K562 (cell line): ENCODE results near the gene INKA2. TPM values are rescaled to one million over a fixed set of nuclear protein-coding genes. Genes with fewer than 3 reads are reported as not detected.

Source experiments
- AFF1 ChIP-seq, 2 experiments: fragments of 450-650 bp; IDR thresholded peaks; 2 replicates each; pipeline ENCODE4 v1.6.1; 2018; ENCODE audit warnings: mild to moderate bottlenecking in 2 of 2, low read depth in 1 of 2; ENCODE audit not compliant: partially characterized antibody in 2 of 2
- ATF3 ChIP-seq, 2 experiments: fragments of 450-650 bp in 1 of 2; sonication (generic) in 1 of 2; formaldehyde crosslinking in 1 of 2; IDR thresholded peaks in 1 of 2; conservative IDR thresholded peaks in 1 of 2; 2 replicates each; pipeline versions ENCODE4 v1.6.1 to v1.8.1; 2016 to 2023; ENCODE audit warnings: mild to moderate bottlenecking in 2 of 2, moderate library complexity in 2 of 2, inconsistent platforms in 1 of 2, missing genetic modification reagents in 1 of 2
- MECOM ChIP-seq: fragments of 250-450 bp; sonication (Bioruptor Pico); IDR thresholded peaks from 2 replicates; pipeline ENCODE4 v1.8.0; 2022; ENCODE audit warnings: inconsistent platforms
- PYGO2 ChIP-seq: fragments of 450-650 bp; IDR thresholded peaks from 2 replicates; pipeline ENCODE4 v1.6.1; 2016; ENCODE audit warnings: mild to moderate bottlenecking, missing genetic modification characterization, moderate library complexity, missing compliant biosample characterization
- RNF219 ChIP-seq: fragments of 250-450 bp; sonication (Bioruptor Pico); IDR thresholded peaks from 2 replicates; pipeline ENCODE4 v1.5.0; 2022; ENCODE audit warnings: mild to moderate bottlenecking
- RREB1 ChIP-seq: fragments of 250-450 bp; sonication (Bioruptor Pico); IDR thresholded peaks from 2 replicates; pipeline ENCODE4 v1.4.0; 2020
- SRSF1 ChIP-seq: fragments of 200-400 bp; formaldehyde crosslinking; IDR thresholded peaks from 2 replicates; pipeline ENCODE4 v1.6.1; 2017; ENCODE audit warnings: mild to moderate bottlenecking, low read depth, low read length, moderate library complexity
- TGIF2 ChIP-seq: sonication (generic); formaldehyde crosslinking; IDR thresholded peaks from 2 replicates; pipeline ENCODE4 v1.8.1; 2022; ENCODE audit warnings: mild to moderate bottlenecking, missing genetic modification reagents, moderate library complexity
- ZBTB49 ChIP-seq: sonication (generic); formaldehyde crosslinking; IDR thresholded peaks from 2 replicates; pipeline ENCODE4 v1.8.0; 2022; ENCODE audit warnings: missing genetic modification reagents, mild to moderate bottlenecking, borderline replicate concordance
- ZNF384 ChIP-seq: IDR thresholded peaks from 2 replicates; pipeline ENCODE4 v1.6.1; 2012; ENCODE audit warnings: low read depth, low read length, improper control_type of control experiment
- polyA plus RNA-seq, 8 experiments: library from polyadenylated mRNA; depleted of rRNA in 4 of 8; stranded (reverse) in 5 of 8; unstranded in 3 of 8; fragments of >200 nt; fragmentation: Nextera tagmentation in 2 of 8; fragmentation: Illumina TruSeq in 1 of 8; extraction: Ambion mirVana in 2 of 8; extraction: Trizol in 1 of 8; gene quantifications; 2 replicates each; pipeline versions ENCODE4 v1.2.1 to v1.2.3, GENCODE V29; 2011 to 2014; ENCODE audit warnings: inconsistent platforms in 1 of 8, missing spikeins in 1 of 8
- total RNA-seq, 7 experiments: library from RNA; depleted of rRNA in 6 of 7; stranded (reverse); fragments of >200 nt in 6 of 7; fragmentation: Illumina TruSeq in 2 of 7; extraction: Trizol in 2 of 7; gene quantifications; 2 replicates each; pipeline versions ENCODE4 v1.2.1 to v1.2.3, GENCODE V29; 2011 to 2021; ENCODE audit warnings: low replicate concordance in 1 of 7

Gene INKA2
- total and polyA plus RNA-seq, 9 of the 15 experiments (the other 6 are each of a cell fraction or from before 2014, with no cell fraction given), result 0.04 to 1.4 (median 0.26) TPM; not detected in 1

GRCh38 chr1:111769517-111770146 is 30.4 kb upstream of the INKA2 start (continued):
- no peak for TF ChIP-seq AFF1 (IDR thresholded peaks at IDR 0.05; ENCODE audit: low read depth in 1 of 2, partially characterized antibody in 2 of 2)
- no peak for TF ChIP-seq TGIF2 (CRISPR knock-in tag)
- no peak for TF ChIP-seq ZNF384
- no peak for TF ChIP-seq ZBTB49 (CRISPR knock-in tag)
- TF ChIP-seq SRSF1, result no peak
- TF ChIP-seq RREB1 (CRISPR knock-in tag), result no peak
- TF ChIP-seq ATF3 (IDR thresholded peaks at IDR 0.05), result no peak
- TF ChIP-seq ATF3 (CRISPR knock-in tag; conservative IDR thresholded peaks at IDR 0.05), result no peak
- TF ChIP-seq RNF219 (CRISPR knock-in tag), result no peak
- no peak for TF ChIP-seq PYGO2
- no peak for TF ChIP-seq MECOM (CRISPR knock-in tag)
